ENCODE data around the gene DOHH.
"Not testable (repeated sequence)": the region's sequence is repeated elsewhere in the genome, so short reads cannot be mapped to it uniquely, and the experiment has no call there.

Gene DOHH

DNA sequence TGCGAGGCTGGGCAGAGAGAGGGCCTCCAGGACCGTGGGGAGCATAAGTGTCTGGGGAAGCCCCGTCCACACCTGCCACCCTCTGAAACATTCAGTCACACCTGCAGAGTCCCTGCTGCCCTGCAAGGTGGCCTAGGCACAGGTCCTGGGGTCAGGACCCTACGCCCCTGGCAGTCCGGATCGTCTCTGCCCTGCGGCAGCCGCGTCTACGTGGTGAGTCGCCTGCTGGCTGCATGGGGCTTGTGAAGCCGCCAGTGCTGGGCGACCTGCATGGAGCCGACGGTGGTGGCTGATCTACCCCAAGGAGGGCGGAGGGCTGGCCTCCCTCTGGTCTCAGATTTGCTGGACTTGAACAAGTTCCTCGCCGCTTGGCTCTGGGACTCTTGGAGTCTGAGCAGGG, 18.7 kb upstream of the DOHH start:
- DNase-seq (ENCODE audit: low read depth), result no peak

DNA sequence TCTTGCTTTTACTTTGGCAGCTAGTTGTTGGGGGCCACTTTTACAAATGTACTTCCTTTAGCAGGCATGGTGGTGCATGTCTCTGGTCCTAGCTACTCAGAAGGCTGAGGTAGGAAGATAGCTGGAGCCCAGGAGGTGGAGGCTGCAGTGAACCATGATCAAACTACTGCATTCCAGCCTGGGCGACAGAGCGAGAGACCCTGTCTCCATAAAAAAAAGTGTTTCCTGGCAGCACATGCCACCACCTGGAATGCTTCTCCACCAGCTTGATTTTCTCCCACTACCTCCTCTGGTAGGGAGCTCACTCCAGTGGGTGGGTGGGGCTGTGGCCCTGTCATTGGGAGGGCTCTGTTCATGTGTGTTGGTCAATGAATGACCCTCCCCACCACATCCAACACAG, 18.2 kb upstream of the DOHH start:
- DNase-seq (ENCODE audit: low read depth), result no peak

DNA sequence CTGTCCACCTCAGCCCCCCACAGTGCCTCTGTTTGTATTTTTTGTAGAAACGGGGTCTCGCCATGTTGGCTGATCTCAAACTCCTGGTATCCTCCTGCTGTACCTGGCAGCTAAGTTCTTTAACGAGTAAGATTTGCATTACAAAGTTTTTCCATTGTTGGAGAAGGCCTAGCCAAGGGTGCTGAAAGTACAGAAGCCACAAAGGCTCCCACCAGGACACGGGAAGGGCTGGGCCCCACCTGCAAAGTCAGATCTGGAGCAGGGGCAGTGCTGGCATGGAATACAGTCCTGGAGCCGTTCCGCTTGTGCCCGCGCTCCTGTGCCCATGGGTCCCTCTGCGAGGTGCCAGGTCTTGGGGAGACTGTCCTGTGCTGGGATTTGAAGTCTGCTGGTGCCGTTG, 17.8 kb upstream of the DOHH start:
- no peak for DNase-seq (ENCODE audit: low read depth)

DNA sequence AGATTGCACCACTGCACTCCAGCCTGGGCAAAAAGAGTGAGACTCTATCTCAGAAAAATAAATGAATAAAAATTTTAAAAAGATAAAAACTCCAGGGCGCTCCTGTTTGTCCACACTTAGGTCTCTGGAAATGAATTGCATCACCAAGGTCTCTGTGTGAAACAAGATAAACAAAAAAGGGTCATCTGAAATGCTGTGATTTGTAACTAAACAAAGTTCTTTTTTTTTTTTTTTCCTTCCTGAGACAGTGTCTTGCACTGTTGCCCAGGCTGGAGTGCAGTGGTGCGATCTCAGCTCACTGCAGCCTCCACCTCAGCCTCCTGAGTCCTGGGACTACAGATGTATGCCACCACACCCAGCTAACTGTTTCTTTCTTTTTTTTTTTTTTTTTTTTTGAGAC, 17.2 kb upstream of the DOHH start:
- no peak for DNase-seq (ENCODE audit: low read depth)

DNA sequence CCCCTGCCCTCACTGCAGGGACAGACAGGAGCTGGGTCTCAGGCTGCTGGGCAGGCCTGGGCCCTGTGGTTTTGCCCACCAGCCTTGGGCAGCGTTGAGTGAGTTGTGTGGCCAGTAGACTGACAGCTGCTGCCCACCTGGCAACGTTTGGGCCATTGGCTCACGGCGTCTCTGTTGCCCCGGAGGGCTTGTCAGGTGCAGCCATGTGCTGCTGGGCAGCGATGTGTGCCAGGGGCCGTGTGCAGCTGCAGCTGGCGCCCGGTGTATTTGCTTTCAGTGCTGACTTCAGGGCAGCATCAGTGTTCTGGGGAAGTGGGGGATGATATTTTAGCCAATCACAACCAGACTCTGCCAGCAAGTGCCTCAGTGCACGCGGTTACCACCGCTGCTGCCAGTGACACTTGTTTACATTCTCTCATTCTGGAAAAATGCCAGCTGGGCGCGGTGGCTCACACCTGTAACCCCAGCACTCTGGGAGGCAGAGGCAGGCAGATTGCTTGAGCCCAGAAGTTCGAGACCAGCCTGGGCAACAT, 16.3 kb upstream of the DOHH start:
- no peak for DNase-seq (ENCODE audit: low read depth)

DNA sequence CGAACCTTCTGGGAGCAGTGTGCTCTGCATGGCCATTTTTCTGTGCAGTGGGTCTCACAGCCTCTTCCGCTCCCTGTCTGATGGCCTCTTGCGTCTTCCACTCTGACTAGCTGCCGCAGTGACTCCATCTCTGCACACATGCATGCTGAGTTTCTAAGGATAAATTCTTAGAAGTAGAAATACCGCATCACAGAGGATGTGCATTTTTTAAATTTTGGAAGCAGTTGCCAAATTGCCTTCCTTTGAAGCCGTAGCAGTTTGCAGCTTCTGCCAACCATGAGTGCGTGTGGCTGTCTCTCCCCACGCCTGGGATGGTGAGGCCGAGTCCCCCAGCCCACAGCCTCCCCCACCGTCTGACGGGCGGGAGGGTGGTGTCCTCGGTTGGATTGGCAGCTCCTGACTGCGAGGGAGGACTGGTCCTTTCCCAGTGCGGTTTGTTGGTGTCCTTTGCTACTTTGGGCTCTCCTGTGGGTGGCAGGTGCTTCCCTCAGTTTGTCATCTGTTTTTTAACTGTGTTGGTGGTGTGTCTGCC, 15.5 kb upstream of the DOHH start:
- no peak for DNase-seq (ENCODE audit: low read depth)

DNA sequence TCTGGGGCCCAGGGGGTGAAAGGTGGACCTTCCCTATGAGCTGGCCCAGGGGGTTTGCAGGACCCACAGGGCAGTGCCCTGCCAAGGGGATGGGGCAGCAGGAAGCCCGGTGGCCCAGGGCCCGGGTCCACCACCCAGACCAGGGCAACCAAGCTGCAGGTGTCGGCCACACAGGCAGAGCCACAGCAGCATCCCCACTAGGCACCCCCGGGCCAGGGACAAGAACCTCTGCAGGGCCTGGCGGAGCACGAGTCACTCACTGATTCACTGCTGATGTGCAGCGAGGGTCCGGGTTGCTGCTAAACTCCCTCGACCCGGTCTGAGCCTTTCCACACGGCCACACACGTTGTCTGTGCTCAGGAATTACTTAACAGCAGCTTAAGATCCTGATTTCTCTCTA, 14.5 kb upstream of the DOHH start:
- DNase-seq (ENCODE audit: low read depth), result no peak

DNA sequence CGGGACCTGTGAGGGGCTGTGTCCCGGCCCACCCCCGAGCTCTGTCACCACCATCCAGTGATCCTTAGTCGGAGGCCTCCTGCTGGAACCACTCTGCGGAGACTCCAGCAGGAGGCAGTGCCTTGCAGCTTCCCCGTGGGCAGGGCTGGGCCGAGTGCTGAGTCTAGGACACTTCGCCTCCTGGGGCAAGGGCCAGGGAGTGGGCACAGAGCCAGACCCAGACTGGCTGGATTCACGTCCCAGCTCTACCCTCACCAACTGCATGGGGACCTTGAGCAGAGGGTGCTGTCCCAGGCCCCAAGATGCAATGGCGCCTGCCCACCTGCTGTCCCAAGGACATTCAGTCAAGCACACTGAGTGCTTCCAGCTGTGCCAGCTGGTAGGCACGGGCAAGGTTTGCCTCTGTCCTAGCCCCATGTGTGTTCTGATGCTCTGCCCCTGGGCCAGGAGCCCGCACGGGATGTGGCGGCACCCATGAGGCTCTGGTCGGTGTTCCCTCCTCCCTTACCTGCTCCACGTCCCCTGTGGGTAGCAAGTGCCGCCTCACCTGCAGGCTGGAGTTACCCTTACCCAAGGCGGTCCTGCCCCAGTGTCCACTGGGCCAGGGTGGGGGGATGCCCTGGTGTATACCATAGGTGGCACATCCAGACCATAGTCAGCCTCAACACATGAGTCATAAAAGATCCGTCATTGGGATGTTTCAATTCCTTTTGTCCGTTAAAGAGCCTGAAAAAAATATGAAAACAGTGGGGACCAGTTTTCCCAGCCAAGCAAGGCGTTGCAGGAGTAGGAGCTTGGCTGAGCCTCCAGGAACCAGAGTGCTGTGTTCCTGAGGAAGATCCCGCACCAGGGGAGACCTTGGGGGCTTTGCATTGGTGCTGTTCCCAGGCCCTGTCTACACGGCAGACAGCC, 13.0 kb upstream of the DOHH start:
- DNase-seq (ENCODE audit: low read depth), result no peak

DNA sequence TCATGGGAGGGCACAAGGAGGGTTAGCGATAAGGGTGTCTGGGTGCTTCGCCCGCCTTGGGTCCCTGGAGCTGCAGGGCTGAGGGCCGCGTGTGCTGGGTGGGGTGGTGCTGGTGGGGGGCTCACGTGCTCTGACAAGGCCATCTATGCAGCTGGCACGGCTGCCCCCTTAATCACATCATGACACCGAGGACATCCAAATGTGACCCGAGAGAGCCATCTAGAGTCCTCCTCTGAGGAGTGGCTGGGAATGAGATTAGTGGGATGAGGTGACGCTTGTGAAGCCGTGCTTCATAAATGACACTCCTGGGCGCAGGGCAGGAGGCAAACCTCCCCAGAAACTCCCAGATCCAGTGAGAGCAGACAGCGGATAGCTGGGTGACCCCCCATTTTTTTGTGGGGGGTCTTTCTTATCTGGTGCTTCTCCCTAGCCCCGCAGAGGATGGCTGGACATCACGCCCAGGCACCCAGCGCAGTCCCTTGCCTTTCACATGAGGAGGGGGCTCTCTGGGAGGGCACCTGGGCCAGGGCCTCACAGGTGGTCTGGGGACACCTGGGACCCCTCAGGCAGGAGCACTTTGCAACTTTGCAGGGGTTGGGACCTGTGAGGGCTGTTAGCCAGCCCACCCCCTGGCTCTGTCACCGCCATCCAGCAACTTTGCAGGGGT, 12.2 kb upstream of the DOHH start:
- DNase-seq (ENCODE audit: low read depth), result no peak

GRCh38 chr19:3511506-3512251, 11.2 kb upstream of the DOHH start:
- no peak for DNase-seq (ENCODE audit: low read depth)

GRCh38 chr19:3510727-3511126, 10.3 kb upstream of the DOHH start:
- no peak for DNase-seq (ENCODE audit: low read depth)

GRCh38 chr19:3509566-3509989, 9.1 kb upstream of the DOHH start:
- no peak for DNase-seq (ENCODE audit: low read depth)

- DNase-seq (ENCODE audit: low read depth), result no peak
Measured at GRCh38 chr19:3508771-3509535, 8.5 kb upstream of the DOHH start.

DNA sequence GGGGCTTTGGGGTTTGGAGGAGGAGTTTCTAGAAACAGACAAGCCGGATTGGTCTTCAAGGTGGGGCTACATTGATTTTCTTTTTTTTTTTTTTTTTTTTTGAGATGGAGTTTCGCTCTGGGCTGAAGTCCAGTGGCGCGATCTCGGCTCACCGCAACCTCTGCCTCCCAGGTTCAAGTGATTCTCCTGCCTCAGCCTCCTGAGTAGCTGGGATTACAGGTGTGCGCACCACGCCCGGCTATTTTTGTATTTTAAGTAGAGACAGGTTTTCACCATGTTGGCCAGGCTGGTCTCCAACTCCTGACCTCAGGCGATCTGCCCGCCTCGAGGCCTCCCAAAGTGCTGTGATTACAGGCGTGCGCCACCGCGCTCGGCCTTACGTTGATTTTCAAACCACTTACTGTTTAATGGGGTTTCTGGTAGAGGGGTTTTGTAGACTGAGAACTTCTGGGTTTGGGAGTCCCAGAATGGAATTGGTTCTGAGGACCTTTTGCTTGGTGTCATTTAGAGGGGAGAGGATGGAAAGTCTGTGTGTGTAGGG, 7.7 kb upstream of the DOHH start:
- DNase-seq (ENCODE audit: low read depth), result not testable (repeated sequence)

- DNase-seq (ENCODE audit: low read depth), result no peak
Measured at GRCh38 chr19:3507371-3508120, 7.1 kb upstream of the DOHH start.

DNA sequence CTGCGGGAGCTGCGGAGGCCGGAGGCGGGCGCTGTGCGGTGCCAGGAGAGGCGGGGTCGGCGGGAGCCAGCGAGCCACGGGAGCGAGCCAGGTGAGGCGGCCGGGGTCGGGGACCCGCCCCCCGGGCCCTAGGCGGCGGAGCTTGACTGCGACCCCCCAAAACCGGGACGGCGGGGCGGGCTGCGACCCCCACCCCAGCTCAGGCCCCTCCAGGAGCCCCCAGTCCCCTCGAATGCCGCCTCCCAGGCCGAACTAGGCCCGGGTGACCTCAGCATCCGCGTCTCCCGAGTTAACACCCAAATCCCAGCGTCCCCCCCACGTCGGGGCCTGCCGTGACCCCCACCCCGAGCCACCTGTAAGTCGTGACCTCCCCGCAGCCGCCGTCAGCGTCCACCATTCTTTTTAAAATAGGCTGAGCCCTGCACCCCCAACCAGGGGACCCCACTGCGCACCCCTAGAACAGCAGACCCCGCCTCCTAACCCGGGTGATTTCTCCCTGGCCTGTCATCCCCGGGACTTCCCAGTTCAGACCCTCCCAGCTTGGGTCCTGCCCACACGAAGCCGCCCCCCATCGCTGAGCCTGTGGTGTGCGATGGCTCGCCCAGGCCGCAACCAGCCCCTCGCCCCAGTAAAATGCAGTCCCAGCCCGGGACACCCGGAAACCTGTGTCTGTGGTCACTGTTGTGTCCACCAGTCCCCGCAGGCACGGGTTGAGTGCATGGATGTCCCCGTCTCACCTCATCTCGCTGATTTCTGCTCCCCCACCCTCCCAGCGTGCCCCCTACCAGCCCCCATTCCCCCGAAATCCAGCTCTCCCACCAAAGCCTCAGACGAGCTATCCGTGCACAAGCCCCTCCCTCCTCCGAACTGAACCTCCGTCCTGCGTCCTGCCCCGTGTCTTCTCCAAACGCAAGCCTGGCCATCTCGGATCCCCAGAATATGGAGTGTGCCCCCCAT, 6.2 kb upstream of the DOHH start:
- DNase-seq (ENCODE audit: low read depth), result no peak

GRCh38 chr19:3505598-3506383, 5.3 kb upstream of the DOHH start, which contains the start of gene FZR1:
TSS of gene FZR1 (plus strand) at chr19:3506311. CDS start at chr19:3522990, 16,679 bp downstream.
- DNase-seq (ENCODE audit: low read depth), result peak; percentile 90

DNA sequence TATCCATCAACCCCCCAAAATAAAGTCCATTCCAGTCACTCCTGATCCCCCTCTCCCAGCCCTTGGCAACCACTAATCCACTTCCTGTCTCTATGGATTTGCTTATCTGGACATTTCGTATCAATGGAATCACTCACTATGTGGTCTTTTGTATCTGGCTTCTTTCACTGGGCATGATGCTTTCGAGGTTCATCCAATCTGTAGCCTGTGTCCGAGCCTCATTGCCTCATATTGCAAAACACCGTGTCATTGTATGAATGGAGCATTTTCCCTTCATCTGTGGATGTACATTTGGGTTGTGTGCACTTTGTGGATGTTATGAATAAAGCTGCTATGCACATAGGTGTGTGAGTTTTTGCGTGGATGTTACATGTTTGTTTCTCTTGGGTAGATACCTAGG, 4.3 kb upstream of the DOHH start:
- no peak for DNase-seq (ENCODE audit: low read depth)

Measured in HS-27A (cell line).